A549 (cell line): ENCODE measurements around the gene GUCY1A2. TPM values are rescaled to one million over a fixed set of nuclear protein-coding genes. Genes with fewer than 3 reads are reported as not detected.

Experiments used
- ATAC-seq, 2 experiments: fragments of 200-7000 bp in 1 of 2; fragments of >200 bp in 1 of 2; cut with Nextera tagmentation in 1 of 2; cut with Tn5 transposase in 1 of 2; 3 replicates each; pipeline versions ENCODE4 v1.8.0 to v1.9.1; 2018 to 2020; ENCODE audit warnings: mild to moderate bottlenecking in 1 of 2, moderate library complexity in 1 of 2
- CTCF ChIA-PET: fragments of 300-600 bp; sonication (Branson Sonifier 250); formaldehyde crosslinking; extraction: SDS; loops from one replicate; lab custom pipeline; 2021; ENCODE audit warnings: antibody characterized with exemption, inconsistent platforms; lab: Yijun Ruan, JAX
- POLR2A ChIA-PET: fragments of 350-600 bp; formaldehyde crosslinking; extraction: SDS; loops from one replicate; lab custom pipeline; 2021; ENCODE audit warnings: antibody characterized with exemption, inconsistent platforms; lab: Yijun Ruan, JAX
- DNase-seq, 2 experiments: peaks; one replicate each; pipeline versions ENCODE4 v3.0.0 to v3.0.0-alpha.2; 2011 to 2016; ENCODE audit warnings: low read depth in 1 of 2, low spot score in 1 of 2
- FAIRE-seq: peaks from 2 replicates; lab custom pipeline; 2011; peaks lifted over from hg19 to GRCh38; lab: Jason Lieb, UNC
- H3K27ac ChIP-seq, 2 experiments: fragments of >200 bp; sonication (Bioruptor Twin); formaldehyde crosslinking; 3 replicates each; pipeline ENCODE4 v1.5.1; 2016 to 2017
- H3K4me1 ChIP-seq: fragments of >200 bp; sonication (Bioruptor Twin); formaldehyde crosslinking; 3 replicates; pipeline ENCODE4 v1.6.1; 2016
- H3K4me2 ChIP-seq: fragments of >200 bp; sonication (Bioruptor Twin); formaldehyde crosslinking; 3 replicates; pipeline ENCODE4 v1.6.1; 2016
- H3K4me3 ChIP-seq: fragments of >200 bp; sonication (Bioruptor Twin); formaldehyde crosslinking; 3 replicates; pipeline ENCODE4 v1.5.1; 2016
- H3K9me3 ChIP-seq: fragments of >200 bp; sonication (Bioruptor Twin); formaldehyde crosslinking; 3 replicates; pipeline ENCODE4 v1.6.1; 2016
- BHLHE40 ChIP-seq: IDR thresholded peaks from 2 replicates; pipeline ENCODE4 v1.6.1; 2012; ENCODE audit warnings: low read depth, low read length, inconsistent platforms
- CEBPB ChIP-seq, 2 experiments: fragments of >200 bp in 1 of 2; sonication (Bioruptor Twin) in 1 of 2; formaldehyde crosslinking in 1 of 2; IDR thresholded peaks; 2 replicates each; pipeline ENCODE4 v1.6.1; 2012 to 2016
- CHD2 ChIP-seq: fragments of 150-350 bp; IDR thresholded peaks from 2 replicates; pipeline ENCODE4 v1.6.1; 2014; ENCODE audit warnings: low read length; ENCODE audit not compliant: partially characterized antibody
- CHD4 ChIP-seq: fragments of 200-600 bp; sonication (generic); IDR thresholded peaks from 2 replicates; pipeline ENCODE4 v1.6.1; 2016; ENCODE audit warnings: antibody characterized with exemption, mild to moderate bottlenecking, borderline replicate concordance
- FOXS1 ChIP-seq: fragments of 250-450 bp; sonication (Bioruptor Pico); IDR thresholded peaks from 2 replicates; pipeline ENCODE4 v1.5.0; 2020; ENCODE audit warnings: mild to moderate bottlenecking, moderate library complexity
- HOXA7 ChIP-seq: fragments of 250-450 bp; sonication (Bioruptor Pico); IDR thresholded peaks from 2 replicates; pipeline ENCODE4 v1.5.0; 2020; ENCODE audit warnings: mild to moderate bottlenecking, moderate library complexity
- HOXB13 ChIP-seq: fragments of 250-450 bp; sonication (Bioruptor Pico); IDR thresholded peaks from 2 replicates; pipeline ENCODE4 v1.5.0; 2020; ENCODE audit warnings: low read depth, mild to moderate bottlenecking, moderate library complexity
- HOXB5 ChIP-seq: fragments of 250-450 bp; sonication (Bioruptor Pico); IDR thresholded peaks from 2 replicates; pipeline ENCODE4 v1.5.0; 2020; ENCODE audit warnings: mild to moderate bottlenecking, moderate library complexity
- JUN ChIP-seq, 2 experiments: fragments of >200 bp; sonication (Bioruptor Twin); formaldehyde crosslinking; IDR thresholded peaks; 2 replicates in 1 of 2; 3 replicates in 1 of 2; pipeline ENCODE4 v1.6.1; 2016 to 2017
- MAFK ChIP-seq: fragments of 450-650 bp; IDR thresholded peaks from 2 replicates; pipeline ENCODE4 v1.6.1; 2014; ENCODE audit not compliant: partially characterized antibody
- PBX3 ChIP-seq: IDR thresholded peaks from 2 replicates; pipeline ENCODE4 v1.6.1; 2012
- PHF8 ChIP-seq: fragments of 200-600 bp; sonication (generic); IDR thresholded peaks from 2 replicates; pipeline ENCODE4 v1.6.1; 2016; ENCODE audit warnings: low read depth, mild to moderate bottlenecking, antibody characterized with exemption, moderate library complexity, borderline replicate concordance
- POLR2A ChIP-seq: IDR thresholded peaks from 2 replicates; pipeline ENCODE4 v1.6.1; 2012; ENCODE audit warnings: mild to moderate bottlenecking, low read length
- RAD21 ChIP-seq, 2 experiments: fragments of >200 bp in 1 of 2; sonication (Bioruptor Twin) in 1 of 2; formaldehyde crosslinking in 1 of 2; IDR thresholded peaks in 1 of 2; conservative IDR thresholded peaks in 1 of 2; 2 replicates in 1 of 2; 3 replicates in 1 of 2; pipeline ENCODE4 v1.6.1; 2012 to 2018; ENCODE audit warnings: inconsistent platforms in 1 of 2
- RARB ChIP-seq: fragments of 250-450 bp; sonication (Bioruptor Pico); IDR thresholded peaks from 2 replicates; pipeline ENCODE4 v1.8.0; 2021; ENCODE audit warnings: mild to moderate bottlenecking, moderate library complexity
- RFX5 ChIP-seq: fragments of 450-650 bp; IDR thresholded peaks from 2 replicates; pipeline ENCODE4 v1.7.1; 2014; ENCODE audit warnings: antibody characterized with exemption, mild to moderate bottlenecking, moderate library complexity
- SMC3 ChIP-seq: fragments of >200 bp; sonication (Bioruptor Twin); formaldehyde crosslinking; IDR thresholded peaks from 3 replicates; pipeline ENCODE4 v1.6.1; 2018; ENCODE audit warnings: inconsistent platforms
- SREBF2 ChIP-seq: fragments of 450-650 bp; IDR thresholded peaks from 2 replicates; pipeline ENCODE4 v1.6.1; 2014; ENCODE audit warnings: mild to moderate bottlenecking, moderate library complexity
- TFCP2L1 ChIP-seq: fragments of 250-450 bp; sonication (Bioruptor Pico); IDR thresholded peaks from 2 replicates; pipeline ENCODE4 v1.5.0; 2021; ENCODE audit warnings: mild to moderate bottlenecking
- TP53 ChIP-seq: fragments of 250-450 bp; sonication (Bioruptor Pico); IDR thresholded peaks from 2 replicates; pipeline ENCODE4 v1.5.0; 2021; ENCODE audit warnings: mild to moderate bottlenecking, moderate library complexity
- ZC3H11A ChIP-seq: fragments of 450-650 bp; IDR thresholded peaks from 2 replicates; pipeline ENCODE4 v1.6.1; 2014; ENCODE audit warnings: antibody characterized with exemption, mild to moderate bottlenecking
- WGBS: methylation state at CpG from one replicate; pipeline ENCODE4 v1.1.6; 2017; ENCODE audit errors: missing lambda C conversion rate; 5-methylcytosine and 5-hydroxymethylcytosine counted together
- polyA plus RNA-seq, 4 experiments: library from polyadenylated mRNA; depleted of rRNA in 3 of 4; stranded (reverse); fragments of >200 nt; fragmentation: RNase III in 1 of 4; extraction: RNeasy Plus Mini Kit Qiagen cat#74134 plus additional on column Dnase treatment in 1 of 4; gene quantifications; 2 replicates in 3 of 4; 3 replicates in 1 of 4; pipeline ENCODE4 v1.2.3, GENCODE V29; 2011 to 2017
- TF ChIP-seq, protein P1 (sequence below): fragments of >200 bp; sonication (Bioruptor Twin); formaldehyde crosslinking; IDR thresholded peaks from 2 replicates; pipeline ENCODE4 v1.6.1; 2016
- TF ChIP-seq, protein P2 (sequence below): fragments of 250-450 bp; sonication (Bioruptor Pico); IDR thresholded peaks from 2 replicates; pipeline ENCODE4 v1.5.0; 2020; ENCODE audit warnings: low read depth, mild to moderate bottlenecking, moderate library complexity

Gene GUCY1A2
- polyA plus RNA-seq, 2 of the 4 experiments (the other 2 are of a cell fraction) = 0.12 to 0.16 TPM

GRCh38 chr11:106988151-106989077 is 29.9 kb downstream of the GUCY1A2 start (continued):
- TF ChIP-seq, protein P1, sequence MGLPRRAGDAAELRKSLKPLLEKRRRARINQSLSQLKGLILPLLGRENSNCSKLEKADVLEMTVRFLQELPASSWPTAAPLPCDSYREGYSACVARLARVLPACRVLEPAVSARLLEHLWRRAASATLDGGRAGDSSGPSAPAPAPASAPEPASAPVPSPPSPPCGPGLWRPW = no peak
- no peak for TF ChIP-seq PBX3
- TF ChIP-seq MAFK = no peak
- TF ChIP-seq TFCP2L1 (CRISPR knock-in tag) = no peak
- no peak for TF ChIP-seq JUN (IDR thresholded peaks at IDR 0.05)

DNA sequence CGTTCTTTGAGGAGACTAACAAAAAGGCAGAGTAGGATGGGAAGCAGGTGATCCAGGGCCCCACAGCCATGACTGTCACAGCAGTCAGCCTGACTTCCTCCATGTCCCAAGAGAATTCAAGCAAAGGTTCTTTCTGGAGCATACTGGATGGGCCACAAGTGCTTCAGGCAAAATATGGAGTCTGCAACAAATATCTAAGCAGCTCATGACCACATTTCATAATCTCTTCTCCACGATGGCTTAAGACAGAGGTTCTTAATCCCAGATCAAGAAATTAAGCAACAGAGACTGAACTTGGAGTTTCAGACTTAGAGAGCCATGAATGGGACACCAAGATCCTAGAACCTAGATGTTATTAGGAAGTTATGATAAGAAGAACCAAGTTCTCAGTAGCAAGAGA is 31.6 kb downstream of the GUCY1A2 start:
- TF ChIP-seq RARB (CRISPR knock-in tag) (no peak), CHD2 (no peak), HOXA7 (CRISPR knock-in tag) (no peak), PHF8 (no peak), TP53 (CRISPR knock-in tag) (no peak), RFX5 (no peak), HOXB5 (CRISPR knock-in tag) (no peak), POLR2A (no peak), HOXB13 (CRISPR knock-in tag) (no peak), PBX3 (no peak), MAFK (no peak), ZC3H11A (no peak), CEBPB (IDR thresholded peaks at IDR 0.05) (no peak), FOXS1 (CRISPR knock-in tag) (no peak), BHLHE40 (no peak), CHD4 (no peak), SREBF2 (no peak), SMC3 (no peak), RAD21 (conservative IDR thresholded peaks at IDR 0.05 in 1 of 2, IDR thresholded peaks at IDR 0.05 in 1 of 2) (no peak)
- TF ChIP-seq, protein P2, sequence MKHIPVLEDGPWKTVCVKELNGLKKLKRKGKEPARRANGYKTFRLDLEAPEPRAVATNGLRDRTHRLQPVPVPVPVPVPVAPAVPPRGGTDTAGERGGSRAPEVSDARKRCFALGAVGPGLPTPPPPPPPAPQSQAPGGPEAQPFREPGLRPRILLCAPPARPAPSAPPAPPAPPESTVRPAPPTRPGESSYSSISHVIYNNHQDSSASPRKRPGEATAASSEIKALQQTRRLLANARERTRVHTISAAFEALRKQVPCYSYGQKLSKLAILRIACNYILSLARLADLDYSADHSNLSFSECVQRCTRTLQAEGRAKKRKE = no peak
- H3K4me1 ChIP-seq = peaks cover 16% of the 10 kb centered on the region; the same call in 2 of the 3 replicates
- WGBS = 47% methylated on average over 2 of the region's 2 CpGs

More for the DNA sequence above, 31.6 kb downstream of the GUCY1A2 start:
- no peaks in the 10 kb centered on the region for H3K9me3 ChIP-seq
- CTCF ChIA-PET = no interaction called here
- POLR2A ChIA-PET = no interaction called here
- ATAC-seq = no peak
- DNase-seq = no peak
- no peak overlapping the region for H3K27ac ChIP-seq
- FAIRE-seq = no peak
- H3K4me3 ChIP-seq = no peak overlapping the region
- H3K4me2 ChIP-seq = no peak overlapping the region
